WTC11 (cell line): Measurements from ENCODE around the gene ZXDC.

Source experiments
- CTCF ChIP-seq: fragments of 200-600 bp; IDR thresholded peaks from 2 replicates; pipeline ENCODE4 v1.8.0; 2022; ENCODE audit warnings: antibody characterized with exemption
- HMGXB4 ChIP-seq: sonication (generic); formaldehyde crosslinking; IDR thresholded peaks from 2 replicates; pipeline ENCODE4 v1.8.1; 2023; ENCODE audit warnings: mild to moderate bottlenecking, moderate library complexity, missing genetic modification reagents
- MLX ChIP-seq: sonication (generic); formaldehyde crosslinking; IDR thresholded peaks from 2 replicates; pipeline ENCODE4 v1.8.1; 2023; ENCODE audit warnings: mild to moderate bottlenecking, missing genetic modification reagents, moderate library complexity
- MXD4 ChIP-seq: fragments of 250-450 bp; sonication (Bioruptor Pico); IDR thresholded peaks from 2 replicates; pipeline ENCODE4 v1.8.0; 2021; ENCODE audit warnings: mild to moderate bottlenecking, moderate library complexity, borderline replicate concordance
- NFYB ChIP-seq: sonication (generic); formaldehyde crosslinking; conservative IDR thresholded peaks from 2 replicates; pipeline ENCODE4 v1.8.0; 2022; ENCODE audit warnings: low read depth, missing genetic modification reagents
- ZNF416 ChIP-seq: fragments of 250-450 bp; sonication (Bioruptor Pico); IDR thresholded peaks from 2 replicates; pipeline ENCODE4 v1.9.0; 2021; ENCODE audit warnings: mild to moderate bottlenecking, inconsistent platforms
- TF ChIP-seq, protein P1 (sequence below): sonication (generic); formaldehyde crosslinking; IDR thresholded peaks from 2 replicates; pipeline ENCODE4 v1.8.1; 2023; ENCODE audit warnings: mild to moderate bottlenecking, missing genetic modification reagents

GRCh38 chr3:126510308-126510910 is 34.7 kb upstream of the ZXDC start:
- TF ChIP-seq CTCF: no peak
- no peak for TF ChIP-seq MXD4 (CRISPR knock-in tag)
- TF ChIP-seq HMGXB4 (CRISPR knock-in tag): no peak
- no peak for TF ChIP-seq NFYB (CRISPR knock-in tag)
- TF ChIP-seq ZNF416 (CRISPR knock-in tag): no peak
- no peak for TF ChIP-seq MLX (CRISPR knock-in tag)
- TF ChIP-seq, protein P1, sequence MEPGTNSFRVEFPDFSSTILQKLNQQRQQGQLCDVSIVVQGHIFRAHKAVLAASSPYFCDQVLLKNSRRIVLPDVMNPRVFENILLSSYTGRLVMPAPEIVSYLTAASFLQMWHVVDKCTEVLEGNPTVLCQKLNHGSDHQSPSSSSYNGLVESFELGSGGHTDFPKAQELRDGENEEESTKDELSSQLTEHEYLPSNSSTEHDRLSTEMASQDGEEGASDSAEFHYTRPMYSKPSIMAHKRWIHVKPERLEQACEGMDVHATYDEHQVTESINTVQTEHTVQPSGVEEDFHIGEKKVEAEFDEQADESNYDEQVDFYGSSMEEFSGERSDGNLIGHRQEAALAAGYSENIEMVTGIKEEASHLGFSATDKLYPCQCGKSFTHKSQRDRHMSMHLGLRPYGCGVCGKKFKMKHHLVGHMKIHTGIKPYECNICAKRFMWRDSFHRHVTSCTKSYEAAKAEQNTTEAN (CRISPR knock-in tag): no peak
